Gastrocnemius medialis (tissue), 4 donors: ENCODE results near the gene ATG7. TPM values are rescaled to one million over a fixed set of nuclear protein-coding genes. Genes with fewer than 3 reads are reported as not detected.
"Not testable (repeated sequence)": the region's sequence is repeated elsewhere in the genome, so short reads cannot be mapped to it uniquely, and the experiment has no call there.

ENCODE experiments used
- ATAC-seq, 2 donors: fragments of 150-250 bp; one replicate each; pipeline ENCODE4 v1.9.1; 2016
- DNase-seq, 2 donors: peaks; one replicate each; pipeline ENCODE4 v3.0.0-alpha.2; 2019
- H3K27ac ChIP-seq, 4 donors: fragments of 200-600 bp; sonication (generic); 1 replicate in 1 of 4; 2 replicates in 3 of 4; pipeline ENCODE4 v1.5.1; 2016 to 2018; ENCODE audit warnings: mild to moderate bottlenecking in 2 of 4, moderate library complexity in 1 of 4
- H3K27me3 ChIP-seq, 3 donors: fragments of 200-600 bp; sonication (generic) in 2 of 3; 1 replicate in 1 of 3; 2 replicates in 2 of 3; pipeline versions ENCODE4 v1.5.1 to v1.6.0; 2016 to 2019; ENCODE audit warnings: mild to moderate bottlenecking in 1 of 3, moderate library complexity in 1 of 3
- H3K36me3 ChIP-seq, 2 donors: fragments of 200-600 bp; sonication (generic) in 1 of 2; one replicate each; pipeline ENCODE4 v1.5.1; 2017 to 2018
- H3K4me1 ChIP-seq, 2 donors: fragments of 200-600 bp; sonication (generic) in 1 of 2; one replicate each; pipeline ENCODE4 v1.5.1; 2016 to 2017; ENCODE audit warnings: mild to moderate bottlenecking in 2 of 2
- H3K4me3 ChIP-seq, 4 donors: fragments of 200-600 bp; sonication (generic) in 3 of 4; 1 replicate in 1 of 4; 2 replicates in 3 of 4; pipeline ENCODE4 v1.5.1; 2016 to 2019; ENCODE audit warnings: mild to moderate bottlenecking in 2 of 4
- H3K9me3 ChIP-seq, 3 donors: fragments of 200-600 bp; sonication (generic) in 2 of 3; 1 replicate in 1 of 3; 2 replicates in 2 of 3; pipeline ENCODE4 v1.5.1; 2016 to 2019
- CTCF ChIP-seq, 5 experiments: fragments of 450-650 bp in 3 of 5; fragments of 200-600 bp in 2 of 5; sonication (generic) in 2 of 5; IDR thresholded peaks in 4 of 5; conservative IDR thresholded peaks in 1 of 5; 1 replicate in 4 of 5; 2 replicates in 1 of 5; pipeline ENCODE4 v1.5.1; 2016 to 2019; ENCODE audit warnings: antibody characterized with exemption in 5 of 5, mild to moderate bottlenecking in 3 of 5, moderate library complexity in 3 of 5
- POLR2A ChIP-seq, 2 donors: fragments of 450-650 bp; IDR thresholded peaks; one replicate each; pipeline ENCODE4 v1.6.1; 2017; ENCODE audit warnings: antibody characterized with exemption in 2 of 2, mild to moderate bottlenecking in 2 of 2, moderate library complexity in 2 of 2
- in situ Hi-C, 4 donors: fragments of 200-750 bp; cut with MboI; loops; one replicate each; pipeline versions ENCODE4 v1.15.0 to v1.8.0; 2017; ENCODE audit warnings: low sequenced_read_pairs in 4 of 4
- intact Hi-C: fragments of 100-400 bp; cut with DNase I; formaldehyde crosslinking; loops from one replicate; pipeline ENCODE4 v1.15.1; 2023; ENCODE audit warnings: low total_unique reads
- total RNA-seq, 4 donors: library from RNA; depleted of rRNA; stranded (reverse); fragments of >200 nt; gene quantifications; one replicate each; pipeline versions ENCODE4 v1.1.0 to v1.2.3, GENCODE V29; 2016

The ATG7 gene
- total RNA-seq, 4 donors from 2014 or later, result 13.5 to 29.2 (median 15.0) TPM

GRCh38 chr3:11335056-11335608 lies 62.9 kb downstream of the ATG7 start:
- H3K9me3 ChIP-seq, result no peaks in the 10 kb centered on the region
- H3K36me3 ChIP-seq, result peaks cover 3 to 12% of the 10 kb centered on the region in 2 donors
- DNase-seq (no peak), ATAC-seq (peak; percentile 47 to 77)
- H3K27me3 ChIP-seq, result no peaks in the 10 kb centered on the region
- TF ChIP-seq POLR2A (IDR thresholded peaks at IDR 0.05), result no peak
- peak; percentile 38 to 66 (median 56) for TF ChIP-seq CTCF (IDR thresholded peaks at IDR 0.05 in 4 of 5, conservative IDR thresholded peaks at IDR 0.05 in 1 of 5)
- in situ Hi-C loops (loop anchor here (10.0 to 25.0 kb wide), 5 partner anchors 98 to 573 kb away; no protein-coding TSS in a partner anchor), intact Hi-C loops (loop anchor here (1.0 to 5.0 kb wide), 3 partner anchors 99 to 273 kb away; no protein-coding TSS in a partner anchor)
- H3K4me1 ChIP-seq, result no peaks in the 10 kb centered on the region
- H3K27ac ChIP-seq, result no peak overlapping the region
- no peak overlapping the region for H3K4me3 ChIP-seq

- no peak overlapping the region for H3K4me3 ChIP-seq
Measured at GRCh38 chr3:11339541-11339940, 67.3 kb downstream of the ATG7 start.

GRCh38 chr3:11346416-11346815 lies 74.2 kb downstream of the ATG7 start:
- intact Hi-C loops (no loop called here), in situ Hi-C loops (loop anchor here (25.0 kb wide), 3 partner anchors 109 to 584 kb away; no protein-coding TSS in a partner anchor)
- Histone ChIP-seq H3K4me3 (no peak overlapping the region), H3K27me3 (no peaks in the 10 kb centered on the region), H3K9me3 (no peaks in the 10 kb centered on the region), H3K27ac (no peak overlapping the region), H3K36me3 (peaks cover 0 to 38% of the 10 kb centered on the region in 2 donors), H3K4me1 (no peaks in the 10 kb centered on the region)
- DNase-seq (no peak), ATAC-seq (no peak)
- TF ChIP-seq POLR2A (IDR thresholded peaks at IDR 0.05) (no peak), CTCF (IDR thresholded peaks at IDR 0.05 in 4 of 5, conservative IDR thresholded peaks at IDR 0.05 in 1 of 5) (no peak)

More at GRCh38 chr3:11339541-11339940, 67.3 kb downstream of the ATG7 start:
- DNase-seq, result no peak
- intact Hi-C loops, result loop anchor here (5.0 kb wide), 1 partner anchor 277 kb away; no protein-coding TSS in a partner anchor
- no peaks in the 10 kb centered on the region for H3K4me1 ChIP-seq
- H3K36me3 ChIP-seq, result peaks cover 0 to 7% of the 10 kb centered on the region in 2 donors
- H3K27ac ChIP-seq, result no peak overlapping the region
- no peaks in the 10 kb centered on the region for H3K27me3 ChIP-seq
- in situ Hi-C loops, result loop anchor here (10.0 to 25.0 kb wide), 5 partner anchors 102 to 577 kb away; no protein-coding TSS in a partner anchor
- no peaks in the 10 kb centered on the region for H3K9me3 ChIP-seq
- no peak for ATAC-seq
- no peak for TF ChIP-seq POLR2A (IDR thresholded peaks at IDR 0.05)
- TF ChIP-seq CTCF (IDR thresholded peaks at IDR 0.05 in 4 of 5, conservative IDR thresholded peaks at IDR 0.05 in 1 of 5), result no peak

GRCh38 chr3:11348877-11349276 lies 76.7 kb downstream of the ATG7 start:
- H3K9me3 ChIP-seq, DNase-seq, H3K4me3 ChIP-seq, H3K27me3 ChIP-seq, ATAC-seq, H3K27ac ChIP-seq, intact Hi-C loops, H3K4me1 ChIP-seq: not testable (repeated sequence)
- in situ Hi-C loops, result loop anchor here (25.0 kb wide), 3 partner anchors 112 to 587 kb away; no protein-coding TSS in a partner anchor
- peaks cover 0 to 34% of the 10 kb centered on the region in 2 donors for H3K36me3 ChIP-seq

GRCh38 chr3:11349446-11349845 lies 77.2 kb downstream of the ATG7 start:
- Histone ChIP-seq H3K4me1 (no peaks in the 10 kb centered on the region), H3K9me3 (no peaks in the 10 kb centered on the region), H3K27ac (no peak overlapping the region), H3K4me3 (no peak overlapping the region), H3K27me3 (no peaks in the 10 kb centered on the region), H3K36me3 (peaks cover 0 to 34% of the 10 kb centered on the region in 2 donors)
- in situ Hi-C loops, result loop anchor here (25.0 kb wide), 3 partner anchors 112 to 587 kb away; no protein-coding TSS in a partner anchor
- no peak for ATAC-seq
- no peak for TF ChIP-seq POLR2A (IDR thresholded peaks at IDR 0.05)
- no peak for TF ChIP-seq CTCF (IDR thresholded peaks at IDR 0.05 in 4 of 5, conservative IDR thresholded peaks at IDR 0.05 in 1 of 5)
- no peak for DNase-seq
- intact Hi-C loops, result no loop called here
